ENCODE results near the gene PLA2G4E. TPM values are rescaled to one million over a fixed set of nuclear protein-coding genes. Genes with fewer than 3 reads are reported as not detected.

PLA2G4E gene
- total RNA-seq, 1 donor from 2014 or later, result not detected

Other genes starting within 250 kb of the PLA2G4E start
- 31.3 and 42.3 TPM in 2 replicates for gene MAPKBP1, start 246.6 kb downstream of the PLA2G4E start, total RNA-seq
- gene JMJD7, start 192.9 kb downstream of the PLA2G4E start, total RNA-seq, result 12.1 and 16.5 TPM in 2 replicates
- gene PLA2G4B, start 182.2 kb downstream of the PLA2G4E start, total RNA-seq, result 5.3 and 8.2 TPM in 2 replicates
- 0.78 and 1.1 TPM in 2 replicates for gene SPTBN5, start 127.0 kb downstream of the PLA2G4E start, total RNA-seq
- 38.4 and 42.6 TPM in 2 replicates for gene EHD4, start 48.5 kb downstream of the PLA2G4E start, total RNA-seq
- gene PLA2G4D, start 73.5 kb upstream of the PLA2G4E start, total RNA-seq, result not detected in 2 replicates
- not detected in 2 replicates for gene PLA2G4F, start 135.6 kb upstream of the PLA2G4E start, total RNA-seq
- 86.1 and 102 TPM in 2 replicates for gene VPS39, start 187.3 kb upstream of the PLA2G4E start, total RNA-seq